Activated CD8-positive, alpha-beta T cell treated with anti-CD3 and anti-CD28 coated beads, Interleukin-2, amount 10 ng/mL, durations not matched to agents 7 days and 5 days (primary cell): Measurements from ENCODE around the gene SH3YL1. TPM values are rescaled to one million over a fixed set of nuclear protein-coding genes. Genes with fewer than 3 reads are reported as not detected.

ENCODE experiments used
- ATAC-seq: fragments of 150-1000 bp; cut with Tn5 transposase; one replicate; pipeline ENCODE4 v1.10.0; 2021; ENCODE audit warnings: moderate library complexity
- CTCF ChIA-PET: fragments of 350-600 bp; sonication (Branson Sonifier 250); formaldehyde crosslinking; loops from one replicate; lab custom pipeline; 2021; ENCODE audit warnings: antibody characterized with exemption; lab: Charles Lee
- POLR2A ChIA-PET: fragments of 350-600 bp; sonication (Branson Sonifier 250); formaldehyde crosslinking; loops from one replicate; lab custom pipeline; 2021; ENCODE audit warnings: antibody characterized with exemption; lab: Charles Lee
- DNase-seq: peaks from one replicate; pipeline ENCODE4 v3.0.0-alpha.2; 2020
- H3K27ac Mint-ChIP-seq: one replicate; pipeline ENCODE4 v1.8.0; 2021; ENCODE audit warnings: mild to moderate bottlenecking, mixed read lengths
- H3K27me3 Mint-ChIP-seq: one replicate; pipeline ENCODE4 v1.8.0; 2021; ENCODE audit warnings: low read depth, mixed read lengths
- H3K36me3 Mint-ChIP-seq: one replicate; pipeline ENCODE4 v1.8.0; 2021; ENCODE audit warnings: low read depth, mixed read lengths
- H3K4me1 Mint-ChIP-seq: one replicate; pipeline ENCODE4 v1.8.0; 2021; ENCODE audit warnings: low read depth, mixed read lengths
- H3K4me3 Mint-ChIP-seq: one replicate; pipeline ENCODE4 v1.8.0; 2021; ENCODE audit warnings: mild to moderate bottlenecking, mixed read lengths
- H3K9me3 Mint-ChIP-seq: one replicate; pipeline ENCODE4 v1.8.0; 2022; ENCODE audit warnings: mixed read lengths; ENCODE audit not compliant: insufficient read depth
- total RNA-seq, 2 experiments: library from RNA; stranded (reverse); gene quantifications; one replicate each; pipeline ENCODE4 v1.2.3, GENCODE V29; 2021

SH3YL1 gene
- total RNA-seq, 2 experiments from 2014 or later, result 10.9 to 13.2 TPM

DNA sequence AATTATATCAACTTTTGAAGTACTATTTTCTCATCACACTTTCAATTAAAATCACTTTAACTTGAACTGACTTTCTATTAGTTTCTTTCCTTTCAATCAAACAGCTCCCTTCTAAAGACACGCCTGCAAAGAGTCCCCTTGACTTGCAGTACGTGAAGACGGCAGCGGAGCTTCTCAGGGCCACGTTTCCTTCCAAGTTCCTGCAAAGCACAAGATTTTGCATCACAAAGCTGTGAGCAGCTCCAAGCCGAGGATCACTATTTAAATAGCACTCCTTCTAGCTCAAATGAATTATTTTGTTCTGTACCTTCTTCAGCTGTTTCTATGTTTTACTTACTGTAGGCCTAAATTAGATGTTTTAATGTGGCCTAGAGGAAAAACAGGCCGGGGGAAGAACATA, 30.8 kb downstream of the SH3YL1 start:
- no peaks in the 10 kb centered on the region for H3K9me3 Mint-ChIP-seq
- H3K4me1 Mint-ChIP-seq, result no peaks in the 10 kb centered on the region
- no peak overlapping the region for H3K27ac Mint-ChIP-seq
- no peak overlapping the region for H3K4me3 Mint-ChIP-seq
- no peaks in the 10 kb centered on the region for H3K36me3 Mint-ChIP-seq
- ChIA-PET POLR2A (no interaction called here), CTCF (interaction anchor here (2.4 kb wide), 1 partner anchor 14 kb away, joined by 9 read pairs; no protein-coding TSS in a partner anchor)
- H3K27me3 Mint-ChIP-seq, result no peaks in the 10 kb centered on the region
- no peak for DNase-seq
- no peak for ATAC-seq

DNA sequence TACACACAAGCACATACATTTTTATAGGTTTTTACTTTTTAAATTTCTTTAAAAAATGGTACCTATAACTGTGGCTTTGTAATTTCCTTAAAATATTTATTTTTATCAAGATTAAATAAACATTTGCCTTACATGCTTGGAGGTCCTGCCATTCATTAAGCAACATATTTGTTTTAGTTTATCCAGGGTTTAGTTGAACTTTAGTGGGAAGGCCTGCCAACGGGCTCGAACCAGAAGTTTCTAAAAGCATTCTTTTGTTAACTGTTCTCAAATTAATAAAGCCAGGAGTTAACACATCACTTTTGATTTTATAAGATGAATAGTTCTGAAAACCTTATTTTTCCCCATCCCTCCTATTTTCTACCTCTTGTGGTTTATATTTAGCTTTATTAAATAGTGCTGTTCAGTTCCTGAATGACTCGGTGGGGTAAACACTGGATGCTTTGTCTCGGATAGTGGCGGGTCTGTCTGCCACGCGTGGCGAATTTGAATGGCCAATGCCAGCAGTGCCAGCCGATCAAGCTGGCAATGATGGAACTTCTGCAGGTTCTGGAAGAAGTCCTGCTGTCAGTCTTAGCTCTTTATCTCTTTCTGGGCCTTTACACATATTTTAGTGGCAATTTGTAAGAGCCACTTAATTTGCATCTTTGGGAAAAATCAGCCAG, 32.2 kb downstream of the SH3YL1 start:
- no peak for ATAC-seq
- Mint-ChIP-seq H3K36me3 (peaks cover 2% of the 10 kb centered on the region), H3K27ac (no peak overlapping the region), H3K27me3 (no peaks in the 10 kb centered on the region), H3K4me3 (no peak overlapping the region), H3K4me1 (no peaks in the 10 kb centered on the region), H3K9me3 (no peaks in the 10 kb centered on the region)
- DNase-seq, result no peak
- CTCF ChIA-PET, result no interaction called here
- POLR2A ChIA-PET, result no interaction called here

DNA sequence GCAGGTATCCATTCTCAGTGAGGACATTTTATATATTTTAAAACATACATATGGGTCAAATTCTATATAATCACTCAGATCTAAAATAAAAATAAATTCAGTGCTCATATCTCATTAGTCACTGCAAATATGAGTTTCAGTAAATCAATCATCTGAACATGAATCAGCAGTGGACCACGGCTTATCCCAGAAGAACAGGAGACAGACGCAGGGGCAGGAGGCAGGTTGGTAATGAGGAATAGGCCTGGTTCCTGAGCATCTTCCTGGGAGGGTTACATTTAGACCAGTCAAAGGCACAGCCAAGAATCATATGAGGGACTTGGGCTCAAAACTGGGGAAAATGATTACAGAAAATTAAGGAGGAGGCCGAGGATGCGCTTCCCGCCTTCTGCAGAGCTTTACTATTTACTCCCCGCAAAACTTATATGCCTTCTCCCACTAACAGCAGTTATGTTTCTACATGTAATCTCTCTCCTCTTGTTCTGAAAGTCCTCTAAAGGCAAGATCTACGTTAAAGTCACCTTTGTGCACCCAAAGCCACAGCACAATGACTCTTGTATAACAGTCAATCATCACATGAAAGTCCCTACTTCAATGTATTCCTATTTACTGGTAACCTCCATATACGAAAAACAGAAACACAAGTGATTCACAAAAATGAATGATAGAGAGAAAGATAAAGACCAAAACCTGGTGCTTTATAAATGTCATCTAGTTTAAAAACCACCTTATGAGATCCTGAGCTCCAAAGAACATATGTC, 35.1 kb downstream of the SH3YL1 start:
- no peak for ATAC-seq
- no peak overlapping the region for H3K4me3 Mint-ChIP-seq
- H3K4me1 Mint-ChIP-seq, result no peaks in the 10 kb centered on the region

DNA sequence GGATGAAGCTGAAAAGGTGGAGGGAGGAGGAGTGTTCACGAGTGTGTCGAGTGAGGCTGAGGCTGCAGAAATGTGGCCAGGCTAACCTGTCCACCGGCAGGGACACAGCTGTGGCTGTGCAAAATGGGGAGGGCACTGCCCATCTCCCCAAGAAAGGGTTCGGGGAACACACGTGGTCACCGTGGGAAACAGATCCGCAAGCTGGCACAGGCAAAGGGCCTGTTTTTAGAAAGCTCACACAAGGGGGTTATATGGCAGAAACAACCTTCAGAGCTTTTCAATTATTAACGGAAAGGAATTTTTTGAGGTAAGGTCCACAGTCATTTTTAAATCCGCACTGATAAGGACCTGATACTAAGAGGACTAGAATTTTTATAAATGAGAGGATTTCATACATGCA, 35.7 kb downstream of the SH3YL1 start:
- H3K27ac Mint-ChIP-seq, result no peak overlapping the region
- H3K9me3 Mint-ChIP-seq, result no peaks in the 10 kb centered on the region
- DNase-seq (no peak), ATAC-seq (no peak)
- ChIA-PET CTCF (interaction anchor here (1.8 to 1.9 kb wide), 2 partner anchors 12 to 19 kb away, joined by 4 to 5 read pairs; no protein-coding TSS in a partner anchor), POLR2A (no interaction called here)
- H3K4me1 Mint-ChIP-seq, result no peaks in the 10 kb centered on the region
- no peaks in the 10 kb centered on the region for H3K27me3 Mint-ChIP-seq
- H3K4me3 Mint-ChIP-seq, result no peak overlapping the region
- peaks cover 2% of the 10 kb centered on the region for H3K36me3 Mint-ChIP-seq

More for the DNA sequence above, 35.1 kb downstream of the SH3YL1 start:
- DNase-seq, result no peak
- no peak overlapping the region for H3K27ac Mint-ChIP-seq
- ChIA-PET CTCF (interaction anchor here (1.8 to 1.9 kb wide), 2 partner anchors 11 to 18 kb away, joined by 4 to 5 read pairs; no protein-coding TSS in a partner anchor), POLR2A (no interaction called here)
- H3K27me3 Mint-ChIP-seq, result no peaks in the 10 kb centered on the region
- peaks cover 2% of the 10 kb centered on the region for H3K36me3 Mint-ChIP-seq
- no peaks in the 10 kb centered on the region for H3K9me3 Mint-ChIP-seq

DNA sequence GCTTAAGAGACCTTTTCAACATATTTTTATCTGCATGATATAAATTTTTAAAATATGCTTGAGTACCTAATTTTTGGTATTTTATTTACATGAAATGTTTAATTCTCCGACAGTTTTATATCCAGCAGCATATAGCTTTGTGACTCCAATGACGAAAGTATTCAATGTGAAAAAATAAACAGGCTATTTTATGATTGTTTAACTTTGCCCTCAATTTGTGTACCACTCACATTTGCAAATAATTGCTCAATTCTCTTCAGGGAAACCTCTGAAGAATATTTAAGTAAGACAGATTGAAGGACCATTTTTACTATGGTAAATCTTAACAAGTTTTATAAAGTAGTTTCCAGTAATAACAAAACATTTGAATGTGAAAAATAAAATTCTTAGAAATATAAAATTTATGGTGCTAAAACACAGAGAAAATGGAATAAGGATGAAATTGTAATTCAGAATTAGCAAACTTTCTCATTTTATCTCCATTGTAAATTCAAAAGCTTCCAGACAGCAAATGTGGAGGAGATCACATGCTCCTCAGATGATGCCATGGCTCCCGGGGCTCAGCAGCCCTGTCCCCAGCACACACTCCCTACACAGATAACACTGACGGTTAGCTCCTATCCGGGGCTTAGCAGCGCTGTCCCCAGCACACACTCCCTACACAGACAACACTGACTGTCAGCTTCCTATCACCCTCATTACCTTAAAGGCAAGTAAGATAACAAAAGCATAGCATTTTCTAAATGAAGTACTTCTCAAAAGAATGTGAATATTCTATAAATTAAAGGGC, 39.7 kb downstream of the SH3YL1 start:
- ATAC-seq, result no peak
- H3K27me3 Mint-ChIP-seq, result no peaks in the 10 kb centered on the region
- no peak for DNase-seq
- no peak overlapping the region for H3K27ac Mint-ChIP-seq
- POLR2A ChIA-PET, result no interaction called here
- no peaks in the 10 kb centered on the region for H3K4me1 Mint-ChIP-seq
- H3K36me3 Mint-ChIP-seq, result peaks cover 2% of the 10 kb centered on the region
- H3K9me3 Mint-ChIP-seq, result no peaks in the 10 kb centered on the region
- H3K4me3 Mint-ChIP-seq, result no peak overlapping the region
- CTCF ChIA-PET, result no interaction called here

DNA sequence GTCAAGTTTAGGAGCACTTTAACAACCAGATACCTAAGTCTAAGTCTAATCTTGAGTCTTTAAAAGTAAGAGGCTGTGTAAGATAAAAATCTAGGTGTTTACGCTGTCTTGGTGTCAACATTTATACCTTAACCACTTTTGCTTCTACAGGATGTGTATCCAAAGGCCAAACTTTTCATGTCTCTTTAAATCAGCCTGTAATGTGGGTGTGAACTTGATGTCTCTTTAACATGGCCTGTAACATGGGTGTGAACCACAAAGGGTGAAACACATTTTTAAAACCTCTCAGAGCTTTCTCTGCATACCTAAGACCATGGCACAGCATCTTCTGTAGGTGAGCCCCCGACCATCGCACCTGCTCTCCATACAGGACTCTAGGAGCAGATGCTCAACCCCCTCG, 40.4 kb downstream of the SH3YL1 start:
- no peak overlapping the region for H3K4me3 Mint-ChIP-seq
- H3K4me1 Mint-ChIP-seq, result no peaks in the 10 kb centered on the region
- H3K36me3 Mint-ChIP-seq, result peaks cover 2% of the 10 kb centered on the region
- DNase-seq (no peak), ATAC-seq (no peak)
- ChIA-PET POLR2A (no interaction called here), CTCF (no interaction called here)
- no peaks in the 10 kb centered on the region for H3K27me3 Mint-ChIP-seq
- no peaks in the 10 kb centered on the region for H3K9me3 Mint-ChIP-seq
- H3K27ac Mint-ChIP-seq, result no peak overlapping the region

DNA sequence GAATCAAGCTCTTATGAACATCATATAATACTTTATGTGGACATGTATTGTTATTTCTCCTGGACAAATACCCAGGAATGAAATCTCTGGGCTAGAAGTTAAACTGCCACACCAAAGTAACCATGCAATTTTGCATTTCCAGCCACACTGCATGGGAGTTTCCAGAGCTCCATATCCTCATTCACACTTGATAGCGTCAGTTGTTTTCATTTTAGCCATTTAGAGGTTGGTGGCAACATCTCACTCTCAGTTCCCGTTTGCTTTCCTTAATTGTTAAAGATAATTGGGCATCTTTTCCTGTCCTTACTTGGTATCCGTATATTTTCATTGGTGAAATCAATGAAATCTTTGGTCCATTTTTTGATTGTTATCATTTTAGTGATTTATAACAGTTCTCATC, 47.8 kb downstream of the SH3YL1 start:
- Mint-ChIP-seq H3K27ac (no peak overlapping the region), H3K27me3 (no peaks in the 10 kb centered on the region), H3K36me3 (no peaks in the 10 kb centered on the region), H3K9me3 (no peaks in the 10 kb centered on the region), H3K4me1 (no peaks in the 10 kb centered on the region), H3K4me3 (no peak overlapping the region)
- ATAC-seq (no peak), DNase-seq (no peak)
- POLR2A ChIA-PET, result no interaction called here
- CTCF ChIA-PET, result no interaction called here

DNA sequence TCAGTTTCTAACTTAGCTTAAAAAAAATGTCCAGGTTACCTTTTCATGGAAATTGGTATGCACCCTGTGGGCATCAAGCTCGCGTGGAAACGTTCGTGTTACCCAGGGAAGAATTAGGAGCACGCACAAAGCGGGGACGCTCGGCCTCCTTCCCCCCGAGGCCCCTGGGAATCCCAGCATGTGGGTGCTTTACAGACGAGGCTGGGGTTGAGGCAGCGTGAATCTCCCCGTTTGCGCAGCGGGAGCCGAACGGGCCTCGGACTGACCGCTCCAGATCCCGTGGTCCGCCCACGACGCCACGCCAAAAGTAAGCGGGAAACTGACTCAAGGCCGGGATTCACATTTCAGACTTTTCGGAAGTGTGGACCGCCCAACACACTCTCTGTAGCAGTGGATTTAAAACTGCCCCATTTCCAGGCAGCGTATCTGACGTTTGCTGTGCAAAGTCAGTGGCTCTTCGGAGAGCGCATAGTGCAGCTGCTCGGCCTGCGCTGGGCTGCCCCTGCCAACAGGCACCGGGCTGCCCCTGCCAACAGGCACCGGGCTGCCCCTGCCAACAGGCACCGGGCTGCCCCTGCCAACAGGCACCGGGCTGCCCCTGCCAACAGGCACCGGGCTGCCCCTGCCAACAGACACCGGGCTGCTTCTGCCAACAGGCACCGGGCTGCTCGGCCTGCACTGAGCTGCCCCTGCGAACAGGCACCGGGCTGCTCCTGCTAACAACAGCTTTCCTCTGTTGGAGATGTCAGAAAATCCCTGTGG, 49.7 kb downstream of the SH3YL1 start:
- ATAC-seq, result no peak

DNA sequence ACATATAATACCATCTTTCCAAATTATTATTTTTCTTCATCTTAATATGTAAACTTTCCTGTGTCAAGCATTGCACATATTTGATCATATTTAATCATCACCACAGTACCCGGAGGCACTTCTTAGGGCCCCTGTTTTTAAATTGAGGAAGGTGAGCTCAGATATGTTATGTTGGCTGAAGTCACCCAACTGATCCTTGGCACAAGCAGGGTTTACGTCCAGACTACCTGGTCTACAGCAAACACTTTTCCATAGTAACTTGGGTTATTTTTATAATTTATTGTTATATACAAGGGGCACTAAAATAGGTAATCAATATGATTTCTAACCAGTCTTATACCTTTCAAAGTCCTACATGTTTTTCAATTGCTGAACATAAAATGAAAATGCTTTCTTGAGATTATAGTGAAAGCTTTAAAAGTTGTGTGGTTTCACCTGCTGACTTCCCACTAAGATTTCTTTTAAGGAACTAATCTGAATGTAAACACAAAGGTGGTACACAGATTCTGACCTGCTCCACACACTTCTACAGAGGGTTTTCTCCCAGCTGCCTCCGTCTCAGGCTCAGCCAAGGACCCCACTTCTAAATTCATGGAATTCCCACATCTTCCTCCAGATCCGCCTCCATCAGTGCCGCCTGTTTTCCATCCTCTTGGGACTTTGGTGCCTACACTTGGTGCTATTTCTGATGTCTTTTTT, 52.2 kb downstream of the SH3YL1 start:
- Mint-ChIP-seq H3K4me3 (no peak overlapping the region), H3K9me3 (no peaks in the 10 kb centered on the region), H3K4me1 (no peaks in the 10 kb centered on the region), H3K27ac (no peak overlapping the region), H3K27me3 (no peaks in the 10 kb centered on the region), H3K36me3 (no peaks in the 10 kb centered on the region)
- ChIA-PET CTCF (no interaction called here), POLR2A (no interaction called here)
- ATAC-seq, result no peak
- no peak for DNase-seq

More for the DNA sequence above, 49.7 kb downstream of the SH3YL1 start:
- POLR2A ChIA-PET, result interaction anchor here (0.6 kb wide), 1 partner anchor 50 kb away, joined by 3 read pairs; the partner anchor contains the start of gene SH3YL1
- CTCF ChIA-PET, result interaction anchor here (0.9 kb wide), 1 partner anchor 48 kb away, joined by 3 read pairs; no protein-coding TSS in a partner anchor
- Mint-ChIP-seq H3K36me3 (no peaks in the 10 kb centered on the region), H3K27ac (no peak overlapping the region), H3K4me1 (no peaks in the 10 kb centered on the region), H3K9me3 (no peaks in the 10 kb centered on the region), H3K27me3 (no peaks in the 10 kb centered on the region), H3K4me3 (no peak overlapping the region)
- no peak for DNase-seq

DNA sequence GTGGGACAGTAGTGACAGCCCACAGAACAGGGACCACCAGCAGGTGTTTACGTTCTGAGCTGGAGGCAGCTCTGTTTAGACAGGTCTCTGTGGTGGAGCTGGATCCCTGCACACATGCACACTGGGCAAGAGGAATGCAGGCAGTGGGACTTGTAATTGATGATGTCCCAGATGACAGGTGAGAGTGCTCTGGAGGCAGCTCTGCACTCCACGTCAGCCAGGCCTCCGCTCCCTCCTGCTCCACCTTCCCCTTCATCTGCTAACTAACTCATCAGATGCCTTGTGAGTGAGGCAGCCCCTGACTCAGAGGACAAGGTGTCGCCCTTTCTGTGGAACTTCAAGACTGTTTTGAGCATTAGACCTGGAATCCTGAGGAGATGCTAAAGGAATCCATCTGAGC, 53.2 kb downstream of the SH3YL1 start:
- no peak for ATAC-seq
- Mint-ChIP-seq H3K9me3 (no peaks in the 10 kb centered on the region), H3K27ac (no peak overlapping the region), H3K36me3 (no peaks in the 10 kb centered on the region), H3K4me3 (no peak overlapping the region), H3K27me3 (no peaks in the 10 kb centered on the region), H3K4me1 (no peaks in the 10 kb centered on the region)
- ChIA-PET CTCF (no interaction called here), POLR2A (no interaction called here)
- no peak for DNase-seq

DNA sequence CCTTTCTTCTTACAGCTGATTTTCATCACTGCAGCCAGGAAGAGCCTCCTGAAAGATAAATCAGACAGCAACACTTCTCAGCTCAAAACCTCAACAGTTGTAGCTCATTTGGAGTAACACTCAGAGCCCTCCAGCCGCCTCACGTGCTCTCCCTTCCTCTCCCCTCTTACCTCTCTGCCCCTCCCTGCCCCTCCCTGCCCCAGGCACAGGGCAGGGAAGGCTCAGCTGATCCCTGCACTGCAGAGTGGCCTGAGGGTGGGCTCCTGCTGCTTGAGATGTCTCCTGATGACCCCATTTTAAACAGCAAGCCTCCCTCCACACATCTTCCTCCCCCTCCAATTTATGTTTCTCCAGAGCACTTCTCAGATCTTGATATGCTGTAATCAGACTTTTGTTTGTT, 54.4 kb downstream of the SH3YL1 start:
- H3K4me3 Mint-ChIP-seq, result no peak overlapping the region
- no peak overlapping the region for H3K27ac Mint-ChIP-seq
- DNase-seq (no peak), ATAC-seq (no peak)
- CTCF ChIA-PET, result no interaction called here
- H3K4me1 Mint-ChIP-seq, result no peaks in the 10 kb centered on the region
- POLR2A ChIA-PET, result no interaction called here
- H3K36me3 Mint-ChIP-seq, result no peaks in the 10 kb centered on the region
- no peaks in the 10 kb centered on the region for H3K27me3 Mint-ChIP-seq
- H3K9me3 Mint-ChIP-seq, result peaks cover 1% of the 10 kb centered on the region
